ENCODE data around the gene SKAP1.
A peak's percentile ranks its signal among the peaks of the same experiment; 100 is the strongest.

DNA sequence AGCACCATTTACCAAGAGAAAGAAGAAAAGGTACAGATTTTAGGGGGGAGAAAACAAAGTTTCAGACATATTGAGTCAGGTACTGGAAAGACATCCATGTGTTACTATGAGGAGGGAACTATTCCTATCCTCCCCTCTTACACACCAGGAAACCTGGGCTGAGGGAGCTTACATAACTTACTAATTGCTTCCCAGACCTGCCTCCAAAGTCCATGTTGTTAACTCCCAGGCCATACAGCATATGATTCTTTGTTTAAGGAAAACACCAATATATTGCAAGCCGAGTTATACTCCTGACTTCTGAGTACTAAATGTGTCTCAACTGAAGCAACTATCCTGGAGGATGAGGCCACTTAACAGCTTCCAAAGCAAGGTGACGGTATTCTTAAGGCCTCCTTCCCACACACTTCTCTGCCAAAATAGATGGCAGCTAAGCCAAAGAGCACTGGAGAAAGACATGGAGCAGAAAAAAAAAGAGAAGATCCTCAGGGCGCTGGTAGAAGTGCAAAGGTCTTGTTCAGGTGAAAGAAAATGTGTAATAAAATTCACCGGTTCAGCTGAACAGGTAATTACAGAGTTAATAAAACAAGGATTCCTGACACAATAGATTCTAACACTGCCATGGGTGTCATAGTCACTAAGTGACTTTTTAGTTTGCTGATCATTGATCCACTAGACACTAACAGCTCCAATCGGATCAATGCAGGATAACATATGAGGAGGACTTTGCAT is 151.1 kb downstream of the SKAP1 start:
- TF ChIP-seq, protein P1, sequence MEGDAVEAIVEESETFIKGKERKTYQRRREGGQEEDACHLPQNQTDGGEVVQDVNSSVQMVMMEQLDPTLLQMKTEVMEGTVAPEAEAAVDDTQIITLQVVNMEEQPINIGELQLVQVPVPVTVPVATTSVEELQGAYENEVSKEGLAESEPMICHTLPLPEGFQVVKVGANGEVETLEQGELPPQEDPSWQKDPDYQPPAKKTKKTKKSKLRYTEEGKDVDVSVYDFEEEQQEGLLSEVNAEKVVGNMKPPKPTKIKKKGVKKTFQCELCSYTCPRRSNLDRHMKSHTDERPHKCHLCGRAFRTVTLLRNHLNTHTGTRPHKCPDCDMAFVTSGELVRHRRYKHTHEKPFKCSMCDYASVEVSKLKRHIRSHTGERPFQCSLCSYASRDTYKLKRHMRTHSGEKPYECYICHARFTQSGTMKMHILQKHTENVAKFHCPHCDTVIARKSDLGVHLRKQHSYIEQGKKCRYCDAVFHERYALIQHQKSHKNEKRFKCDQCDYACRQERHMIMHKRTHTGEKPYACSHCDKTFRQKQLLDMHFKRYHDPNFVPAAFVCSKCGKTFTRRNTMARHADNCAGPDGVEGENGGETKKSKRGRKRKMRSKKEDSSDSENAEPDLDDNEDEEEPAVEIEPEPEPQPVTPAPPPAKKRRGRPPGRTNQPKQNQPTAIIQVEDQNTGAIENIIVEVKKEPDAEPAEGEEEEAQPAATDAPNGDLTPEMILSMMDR (IDR thresholded peaks at IDR 0.05) = no peak
- TF ChIP-seq POLR2A (IDR thresholded peaks at IDR 0.05) = no peak
- TF ChIP-seq EP300 (IDR thresholded peaks at IDR 0.05; ENCODE audit: low read depth) = no peak
- TF ChIP-seq POLR2AphosphoS5 (IDR thresholded peaks at IDR 0.05) = peak in 1 of 3 donors; percentile 19
